ENCODE data around the gene BTBD9.

Gene BTBD9

DNA sequence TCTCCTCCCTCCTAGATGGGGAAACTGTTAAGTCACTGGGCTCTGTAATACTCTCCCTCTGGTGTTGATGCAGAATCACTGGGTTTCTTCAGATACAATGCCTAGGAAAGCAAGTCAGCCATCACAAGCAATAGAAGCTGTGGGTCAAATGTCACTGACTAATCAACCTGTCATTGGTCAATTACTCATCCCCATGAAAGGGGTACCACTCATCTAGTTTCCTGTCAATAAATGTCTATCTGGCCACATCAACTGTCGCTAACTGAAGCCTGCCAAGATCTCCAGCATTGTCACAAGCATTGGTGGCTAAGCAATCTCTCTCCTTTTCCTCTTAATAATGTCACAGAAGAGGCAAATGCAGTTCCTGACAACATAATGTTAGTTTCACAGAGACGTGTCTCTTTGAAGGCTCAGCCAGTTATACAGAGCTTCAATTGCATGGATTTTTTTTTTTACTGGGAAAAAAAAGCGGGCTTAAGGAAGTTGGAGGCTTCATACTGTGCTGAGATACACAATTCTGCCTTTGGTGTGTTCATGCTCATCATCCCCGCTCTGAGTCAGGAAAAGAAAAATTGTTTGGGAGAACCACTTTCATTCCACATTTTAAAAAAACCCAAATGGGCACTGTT is 355.9 kb downstream of the BTBD9 start:
- no peak for DNase-seq (ENCODE audit: low read depth)

DNA sequence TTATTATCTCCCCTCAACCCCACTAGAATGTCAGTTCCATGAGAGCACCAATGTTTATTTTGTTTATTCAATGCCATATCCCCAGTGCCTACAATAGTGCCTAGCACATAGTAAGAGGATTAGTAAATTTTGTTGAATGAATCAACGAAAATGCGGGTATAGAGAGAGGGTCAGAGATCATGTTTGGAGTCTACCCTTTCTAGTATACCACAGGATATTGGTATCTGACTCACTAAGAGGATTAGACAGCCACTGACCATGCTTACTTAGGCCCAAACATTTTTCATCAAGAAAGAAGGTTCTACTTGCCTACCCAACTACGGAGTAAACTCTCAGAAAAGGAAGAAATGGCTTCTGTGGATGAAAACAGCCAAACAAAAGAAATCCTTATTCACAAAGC is 356.8 kb downstream of the BTBD9 start:
- DNase-seq (ENCODE audit: low read depth): no peak

DNA sequence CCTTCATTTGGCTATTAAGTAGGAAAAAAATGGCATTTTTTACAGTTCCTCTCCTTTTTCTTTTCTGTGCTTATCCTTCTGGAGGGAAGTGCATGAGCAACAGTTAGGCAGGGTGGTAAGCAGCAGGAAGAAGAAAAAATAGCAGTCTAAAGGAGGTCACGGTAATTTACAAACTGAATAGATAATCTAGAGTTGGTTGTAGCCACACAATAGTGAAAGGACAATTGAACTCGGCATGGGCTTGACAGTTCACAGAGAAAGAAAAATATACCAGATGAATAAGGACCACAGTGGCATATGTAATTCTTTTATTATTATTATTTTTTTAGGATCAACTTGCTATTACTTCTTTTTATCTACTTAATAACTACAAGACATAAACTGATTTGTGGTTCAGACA is 358.6 kb downstream of the BTBD9 start:
- DNase-seq (ENCODE audit: low read depth): no peak

DNA sequence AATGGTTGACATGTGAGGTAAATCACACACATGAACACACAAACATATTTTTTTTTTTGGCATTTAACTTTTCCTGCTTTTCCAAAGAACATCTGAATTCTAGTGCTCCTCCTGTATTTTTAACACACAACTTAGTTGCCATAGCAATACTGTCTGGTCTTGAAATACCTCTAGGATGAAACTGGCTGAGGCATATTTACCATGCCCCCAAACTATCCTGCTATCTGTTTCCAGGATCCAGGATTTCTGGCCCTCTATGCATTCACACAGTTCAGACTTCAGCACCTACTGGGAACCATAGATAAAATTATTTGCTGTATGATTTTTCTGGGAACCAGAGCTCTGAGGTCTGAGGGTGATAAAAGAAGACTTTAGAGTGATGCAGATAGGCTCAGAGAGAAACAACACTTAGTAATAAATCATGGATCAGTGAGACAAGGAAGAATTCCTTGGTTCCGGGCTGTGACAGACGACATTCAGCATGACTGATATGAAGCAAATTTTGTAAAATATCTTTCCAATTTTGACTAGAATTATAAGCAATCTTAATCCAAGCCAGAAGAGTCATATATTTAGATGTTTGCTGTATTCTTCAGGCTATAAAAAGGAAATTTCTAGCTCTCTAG is 359.7 kb downstream of the BTBD9 start:
- no peak for DNase-seq (ENCODE audit: low read depth)

DNA sequence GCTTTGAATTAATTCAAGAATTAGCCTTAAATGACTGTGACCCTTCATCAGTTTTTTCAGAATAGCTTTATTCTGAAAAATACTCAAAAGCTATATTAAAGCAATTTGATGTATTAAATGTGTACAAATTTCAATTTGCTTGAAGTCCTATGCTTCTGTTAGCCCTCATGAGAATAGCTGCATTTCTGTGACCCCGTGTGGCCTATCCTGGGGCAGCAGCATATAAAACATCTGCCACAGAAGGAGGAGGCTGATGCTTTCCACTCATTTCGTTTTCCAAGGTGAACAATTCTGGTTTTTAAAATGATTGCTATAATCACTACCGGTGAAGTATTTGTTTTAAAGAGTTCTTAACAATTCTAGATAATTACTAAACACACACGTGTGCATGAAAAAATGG is 360.3 kb downstream of the BTBD9 start:
- no peak for DNase-seq (ENCODE audit: low read depth)

DNA sequence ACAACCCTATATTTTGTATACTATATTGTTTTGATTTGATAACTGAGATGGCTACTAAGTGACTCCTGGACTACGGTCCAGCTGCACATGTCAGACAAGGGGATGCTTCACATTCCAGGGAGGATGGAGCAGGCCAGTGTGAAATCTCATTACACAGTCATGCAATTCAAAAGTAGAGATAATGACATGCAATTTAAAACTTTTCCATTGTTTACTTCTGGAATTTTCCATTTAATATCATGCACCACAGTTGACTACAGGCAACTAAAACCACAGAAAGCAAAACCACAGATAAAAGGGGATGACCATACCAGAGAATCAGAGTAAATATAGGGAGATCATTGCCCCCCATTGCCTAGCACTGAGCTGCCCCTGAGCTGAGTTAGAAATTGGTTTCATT is 366.4 kb downstream of the BTBD9 start:
- DNase-seq (ENCODE audit: low read depth): no peak

DNA sequence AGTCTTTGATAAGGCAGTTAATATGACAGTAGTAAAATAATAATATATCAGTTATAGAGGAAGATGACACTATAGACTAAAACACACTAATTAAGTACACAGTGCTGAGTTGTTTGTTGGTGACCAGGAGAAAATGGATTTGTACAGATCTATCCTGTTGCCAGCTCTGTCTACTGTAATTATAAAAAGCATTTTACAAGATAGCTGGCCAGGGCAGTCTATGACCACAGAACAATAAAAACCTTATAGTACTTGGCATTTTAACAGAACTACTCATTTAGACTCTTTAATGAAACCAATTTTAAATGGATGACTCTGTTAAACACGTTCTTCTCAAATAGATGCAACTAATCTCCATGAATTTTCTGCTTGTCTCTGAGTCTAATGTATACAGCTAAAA is 367.5 kb downstream of the BTBD9 start:
- no peak for DNase-seq (ENCODE audit: low read depth)

DNA sequence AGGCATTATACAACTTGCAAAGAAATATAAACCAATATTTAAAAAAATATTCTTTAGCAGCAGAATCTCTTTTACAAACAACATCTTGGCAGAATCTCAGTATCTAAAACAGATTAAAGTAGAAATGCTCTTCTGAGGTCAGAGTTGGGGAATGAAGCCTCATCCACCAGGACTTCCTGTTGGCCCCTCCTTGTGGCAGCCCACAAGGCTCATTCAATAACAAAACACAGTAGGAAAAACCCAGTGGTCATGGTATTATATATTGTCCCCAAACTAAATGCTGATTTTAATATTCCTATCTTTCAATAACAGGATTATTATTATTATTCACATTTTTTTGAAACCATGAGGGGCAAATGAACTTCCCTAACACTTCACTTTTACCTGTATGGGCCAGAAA is 368.6 kb downstream of the BTBD9 start:
- DNase-seq (ENCODE audit: low read depth): no peak

DNA sequence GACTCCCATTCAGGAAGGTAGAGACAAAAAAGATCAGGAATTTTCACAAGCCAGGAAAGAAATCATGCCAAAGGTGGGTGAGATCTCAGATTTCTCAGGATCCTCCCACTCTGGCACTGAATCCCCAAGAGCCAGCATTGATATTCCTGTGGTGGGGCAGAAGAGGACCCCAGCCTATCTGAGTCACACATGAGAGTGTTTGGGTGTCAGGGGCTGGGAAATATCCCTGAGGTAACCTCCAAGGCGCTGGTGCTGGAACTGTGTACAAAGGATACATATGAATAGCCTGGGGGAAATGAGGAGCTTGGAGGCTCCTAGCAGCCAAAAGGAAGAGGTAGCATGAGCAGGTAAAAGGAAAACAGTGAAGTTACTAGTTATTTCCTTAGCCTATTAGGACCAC is 369.4 kb downstream of the BTBD9 start:
- DNase-seq (ENCODE audit: low read depth): no peak

DNA sequence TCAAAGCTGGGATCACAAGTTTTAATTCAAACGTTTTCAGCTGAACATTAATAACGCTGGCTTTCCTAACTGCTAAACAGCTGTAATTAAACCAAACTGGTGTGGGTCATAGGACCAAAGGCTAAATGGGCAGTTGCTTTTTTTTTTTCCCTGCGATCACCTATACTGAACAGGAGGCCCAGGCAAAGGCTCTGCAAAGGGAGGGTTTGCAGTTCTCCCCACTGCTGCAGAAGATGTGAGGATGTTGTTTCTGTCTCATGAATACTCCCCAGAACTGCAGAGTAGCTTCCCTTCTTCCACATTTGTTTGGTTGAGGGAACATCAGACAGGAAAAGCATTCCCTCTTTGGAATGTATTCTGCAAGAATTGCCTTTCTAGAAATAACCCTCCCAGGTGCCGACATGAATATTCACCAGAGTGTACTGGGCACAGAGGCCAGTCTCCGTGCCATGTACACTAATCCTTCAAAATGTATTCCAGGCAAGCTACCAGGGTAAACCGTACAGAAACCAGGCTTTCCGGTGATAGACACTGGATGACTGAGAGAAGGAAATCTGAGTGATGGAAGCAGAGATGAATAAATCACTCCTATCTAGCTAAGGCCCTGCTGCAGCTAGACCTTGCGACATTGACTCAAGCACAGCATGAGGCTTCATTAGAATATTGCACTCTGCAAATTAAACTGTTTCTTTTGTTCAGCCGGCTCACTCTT is 370.1 kb downstream of the BTBD9 start:
- DNase-seq (ENCODE audit: low read depth): no peak

DNA sequence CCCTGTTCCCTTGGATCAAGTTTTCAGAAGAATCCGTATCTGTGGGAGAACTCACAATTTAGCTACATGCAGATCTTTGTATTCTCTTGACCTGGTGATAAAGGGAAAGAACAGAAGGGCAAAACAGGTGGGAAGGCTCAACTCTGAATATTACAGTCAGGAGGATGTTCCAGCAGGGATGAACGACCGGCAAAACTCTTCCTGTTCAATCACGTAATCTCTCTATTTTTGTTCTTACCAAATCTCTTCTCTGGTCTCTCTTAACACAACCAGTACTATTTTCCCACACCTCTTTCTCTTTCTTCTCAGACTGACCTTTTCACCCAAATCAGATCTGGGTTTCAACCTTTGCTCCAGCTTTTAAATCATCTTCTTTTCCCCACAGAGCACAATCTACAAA is 371.4 kb downstream of the BTBD9 start:
- DNase-seq (ENCODE audit: low read depth): no peak

DNA sequence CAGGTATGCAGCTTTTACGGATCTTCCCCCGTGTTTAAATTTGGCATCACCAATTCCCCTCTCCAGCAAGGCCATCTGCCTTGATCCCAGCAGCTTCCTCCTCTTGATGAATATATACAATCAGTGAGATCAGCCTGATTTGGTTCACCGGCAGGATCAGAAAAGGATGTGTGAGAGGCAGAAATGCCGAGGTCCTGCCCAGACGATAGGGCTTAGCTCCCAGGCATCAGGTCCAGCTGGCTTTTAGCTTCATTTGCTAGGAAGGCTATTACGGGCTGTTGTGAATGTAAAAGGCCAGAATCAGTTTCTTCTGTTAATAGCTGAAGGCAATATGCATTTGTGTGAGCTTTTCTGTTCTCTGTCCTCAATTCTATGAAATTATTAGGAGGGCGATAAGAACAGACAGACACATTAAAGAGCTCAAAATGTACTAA is 372.8 kb downstream of the BTBD9 start:
- DNase-seq (ENCODE audit: low read depth): no peak

DNA sequence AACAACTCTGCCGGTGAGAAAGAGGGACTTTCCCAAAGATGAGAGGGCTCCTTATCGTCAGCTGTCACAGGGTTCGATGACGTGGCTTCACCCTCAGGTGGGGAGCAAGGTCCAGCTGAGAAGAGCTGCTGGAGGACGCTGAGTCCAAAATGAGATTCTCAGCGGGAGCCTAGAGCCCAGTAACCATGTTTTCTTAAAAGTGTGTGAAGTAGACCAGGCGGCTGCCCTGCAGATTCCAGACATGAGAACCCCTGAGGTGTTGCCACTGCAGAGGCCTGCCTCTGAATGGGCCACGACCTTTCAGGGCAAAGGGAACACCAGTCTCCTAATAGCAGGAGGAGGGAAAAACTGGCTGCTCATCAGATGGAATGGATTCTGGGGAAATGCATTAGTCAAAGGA is 375.1 kb downstream of the BTBD9 start:
- no peak for DNase-seq (ENCODE audit: low read depth)

DNA sequence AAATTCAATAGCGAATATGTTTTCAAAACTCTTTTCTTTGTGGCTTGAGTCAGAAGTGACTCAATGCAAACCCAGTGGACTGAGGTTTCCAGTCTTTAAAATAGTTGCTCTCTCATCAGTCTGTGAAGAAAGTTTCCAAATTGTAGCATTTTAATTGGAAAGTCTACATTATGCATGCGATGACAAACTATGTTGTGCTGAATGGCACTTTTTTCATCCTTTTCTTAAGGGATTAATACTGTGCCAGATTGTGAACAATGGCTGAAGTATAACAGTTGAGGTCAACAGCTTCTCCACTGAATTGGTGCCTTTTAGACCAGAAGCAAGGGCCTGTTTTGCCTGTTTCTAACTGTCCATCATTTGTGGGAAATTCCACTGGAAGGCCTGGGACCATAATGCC is 377.1 kb downstream of the BTBD9 start:
- DNase-seq (ENCODE audit: low read depth): no peak

DNA sequence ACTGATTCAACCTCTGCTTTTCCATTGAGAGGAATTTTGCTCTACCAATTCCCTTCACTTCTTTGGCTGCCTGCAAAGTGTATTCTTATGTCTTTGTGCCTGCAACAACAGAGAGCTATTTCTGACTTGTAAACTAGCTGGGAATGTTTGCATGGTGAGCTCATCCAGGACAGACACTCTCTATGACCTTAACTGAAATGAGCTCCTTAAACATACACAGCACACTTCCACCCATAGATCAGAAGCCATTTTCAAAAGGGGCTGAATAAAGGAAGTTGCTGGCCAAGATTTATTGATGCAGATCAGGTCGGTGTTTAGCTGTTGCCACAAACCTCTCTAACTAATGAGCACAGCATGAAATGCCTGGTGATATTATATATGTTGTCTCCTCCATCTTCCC is 377.7 kb downstream of the BTBD9 start:
- DNase-seq (ENCODE audit: low read depth): no peak

DNA sequence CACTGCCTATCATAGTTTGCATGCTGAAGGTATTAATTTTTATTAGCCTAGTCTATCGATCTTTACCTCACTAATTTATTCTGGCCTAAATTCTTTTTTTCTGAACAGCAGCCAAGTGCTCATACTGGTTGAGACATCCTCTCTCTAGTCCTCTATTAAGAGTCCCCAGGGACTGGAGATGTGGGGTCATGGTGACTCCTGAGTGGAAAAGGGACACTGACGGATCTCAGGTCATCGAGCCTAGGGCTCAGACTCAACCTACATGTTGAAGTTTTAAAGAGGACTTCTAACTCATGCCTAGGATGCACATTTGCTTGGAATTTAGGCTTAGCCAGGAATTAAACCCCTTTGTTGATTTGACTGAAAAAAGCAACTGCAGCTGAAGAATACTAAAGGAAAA is 378.1 kb downstream of the BTBD9 start:
- no peak for DNase-seq (ENCODE audit: low read depth)

DNA sequence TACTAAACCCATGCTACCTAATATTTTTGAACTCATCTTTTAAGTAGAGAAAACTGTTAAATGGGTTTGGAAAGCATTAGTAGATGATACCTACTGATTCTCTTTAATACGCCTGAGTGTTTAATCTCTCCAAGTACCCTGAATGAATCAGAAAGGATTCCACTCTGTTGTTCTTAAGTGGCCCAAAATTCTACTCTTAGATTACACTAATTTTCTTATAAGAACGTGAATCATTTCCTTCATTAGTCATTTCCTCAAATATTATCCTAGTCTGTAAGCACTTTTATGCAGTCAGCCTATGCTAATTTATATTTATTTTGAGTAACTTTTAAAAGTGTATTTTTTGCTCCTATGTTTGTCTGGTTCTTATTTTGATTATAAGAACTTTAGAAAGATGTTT is 380.0 kb downstream of the BTBD9 start:
- DNase-seq (ENCODE audit: low read depth): no peak

DNA sequence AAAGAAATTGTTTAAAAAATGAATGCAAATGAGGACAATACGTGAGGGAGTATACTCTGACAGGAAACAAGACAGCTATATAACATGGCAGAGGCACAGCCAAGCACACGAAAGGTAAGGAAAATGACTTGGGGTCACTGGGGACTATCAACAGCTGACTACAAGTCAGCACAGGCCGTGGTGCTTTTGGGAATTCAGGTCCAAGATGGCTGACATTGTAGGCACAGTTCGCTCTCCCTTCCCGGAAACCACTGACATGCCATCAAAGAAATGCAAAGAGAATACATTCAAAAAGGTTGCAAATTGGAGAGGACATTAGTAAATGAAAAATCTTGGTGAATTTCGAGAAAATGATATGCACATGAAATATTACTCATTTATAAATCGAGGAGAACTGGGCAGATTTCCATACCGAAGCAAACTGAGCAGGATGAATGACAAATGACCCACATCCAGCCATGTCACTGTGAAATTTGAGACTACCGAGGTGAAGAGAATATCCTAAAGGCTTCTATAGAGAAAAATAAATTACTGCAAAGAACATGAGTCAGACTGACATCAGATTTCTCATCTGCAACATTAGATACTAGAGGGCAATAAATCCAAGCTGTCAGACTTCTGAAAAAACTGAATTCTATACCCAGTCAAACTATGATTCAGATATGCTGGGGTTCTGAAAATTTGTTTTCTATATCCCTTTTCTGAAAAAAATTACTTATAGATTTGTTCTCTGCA is 391.1 kb downstream of the BTBD9 start:
- DNase-seq (ENCODE audit: low read depth): no peak

DNA sequence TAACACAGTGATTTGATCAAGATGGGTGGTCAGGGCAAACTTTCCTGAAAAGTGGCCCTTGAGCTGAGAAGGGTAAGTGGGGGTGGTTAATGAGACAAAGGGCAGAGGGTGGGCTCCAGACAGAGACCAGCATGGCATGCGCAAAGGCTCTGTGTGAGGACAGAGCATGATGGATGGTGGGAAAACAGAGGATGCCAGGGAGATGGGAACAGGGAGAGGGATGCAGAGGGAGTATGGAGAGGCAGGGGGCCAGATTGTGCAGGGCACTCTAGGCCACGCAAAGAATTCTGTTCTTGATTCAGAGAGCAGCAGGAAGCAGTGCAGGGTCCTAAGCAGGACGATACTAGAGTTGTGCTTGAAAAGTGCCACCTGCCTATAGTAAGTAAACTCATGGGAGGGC is 394.4 kb downstream of the BTBD9 start:
- no peak for DNase-seq (ENCODE audit: low read depth)

DNA sequence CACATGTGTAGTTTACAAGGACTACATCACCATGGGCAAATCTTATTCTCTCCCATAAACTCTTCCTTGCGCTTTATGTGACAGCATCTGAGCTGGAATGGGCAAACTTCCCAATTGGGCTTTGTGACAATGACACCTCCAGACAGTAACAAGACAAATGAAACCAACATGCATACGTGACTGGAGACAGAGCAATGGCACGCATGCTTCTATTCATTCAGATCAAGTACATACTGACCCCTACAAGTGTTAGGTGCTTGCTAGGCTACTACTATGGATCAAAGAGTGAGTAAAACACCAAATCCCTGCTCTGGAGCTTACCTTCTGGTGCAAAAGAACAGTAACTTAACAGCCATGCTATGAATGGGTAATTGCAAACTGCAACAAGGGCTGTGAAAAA is 394.9 kb downstream of the BTBD9 start:
- DNase-seq (ENCODE audit: low read depth): no peak

DNA sequence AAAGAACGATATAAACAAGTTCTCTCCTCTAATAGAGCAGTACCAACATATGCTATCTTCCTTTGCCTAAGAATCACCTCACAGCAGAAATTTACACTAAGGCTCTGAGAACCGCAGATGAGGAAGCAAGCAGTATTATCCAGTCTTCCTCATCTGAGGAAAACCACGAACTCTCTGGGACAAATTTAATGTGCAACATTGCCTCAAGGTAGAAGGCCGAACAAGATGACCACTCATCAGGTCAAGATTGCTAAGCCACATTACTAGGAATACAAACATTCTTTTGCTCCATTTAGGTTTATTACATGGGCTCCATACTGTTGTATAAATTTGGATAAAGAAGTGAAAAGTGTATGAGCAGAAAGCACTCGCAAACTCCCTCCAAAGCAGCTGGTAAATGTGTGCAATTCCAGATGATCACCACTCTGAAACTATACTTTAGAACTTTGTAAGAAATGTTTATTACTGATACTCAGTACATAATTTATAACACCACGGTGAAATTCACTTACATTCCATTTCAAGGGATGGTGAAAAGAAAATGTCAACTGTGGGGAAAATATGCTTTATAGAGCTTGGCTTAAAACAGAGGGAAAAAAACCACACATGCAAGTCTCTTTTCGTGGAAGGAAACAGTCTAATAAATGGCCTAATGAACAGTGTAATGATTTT is 398.4 kb downstream of the BTBD9 start:
- no peak for DNase-seq (ENCODE audit: low read depth)

DNA sequence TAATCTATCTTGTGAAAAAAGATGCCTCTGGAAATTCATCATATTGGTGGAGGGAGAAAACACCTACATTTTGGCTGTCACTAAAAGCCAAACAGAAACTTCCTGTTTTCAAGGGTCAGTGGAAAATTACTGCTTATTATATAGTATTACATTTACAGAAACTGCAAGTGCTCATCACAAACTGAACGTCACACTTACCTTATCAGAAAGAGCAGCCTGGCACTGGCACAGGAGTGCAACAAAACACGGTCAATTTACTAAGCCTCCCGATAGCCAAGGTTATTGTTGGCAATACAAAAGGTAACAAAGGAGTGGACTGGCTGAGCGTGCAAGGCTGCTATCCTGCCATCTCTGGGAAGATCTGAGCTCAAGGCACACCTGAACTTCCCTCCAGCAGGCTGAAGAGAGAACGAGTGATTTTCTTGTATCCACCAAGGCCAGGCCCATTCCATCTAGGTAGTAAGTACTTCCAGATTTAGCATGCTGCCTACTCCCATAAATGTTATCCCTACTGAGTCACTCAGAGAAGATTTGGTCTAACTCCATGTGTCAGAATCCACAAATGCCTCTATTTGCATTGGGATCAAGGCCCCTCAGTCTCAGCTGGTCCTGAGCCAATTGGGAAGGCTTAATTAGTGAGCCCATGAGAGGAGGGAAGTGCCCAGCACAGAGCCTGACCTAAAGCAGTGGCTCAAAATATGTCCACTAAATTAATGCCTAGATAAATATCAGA is 399.8 kb downstream of the BTBD9 start:
- no peak for DNase-seq (ENCODE audit: low read depth)
